Measurements from ENCODE around the gene DCAF12.

- no peak for TF ChIP-seq EP300 (IDR thresholded peaks at IDR 0.05)
- no peak for TF ChIP-seq CTCF (IDR thresholded peaks at IDR 0.05)
- no peak for TF ChIP-seq POLR2A (IDR thresholded peaks at IDR 0.05)
These were observed 61.0 kb downstream of the DCAF12 start for GRCh38 chr9:34065541-34065940.
